Progenitor cell of endocrine pancreas (in vitro differentiated cells): ENCODE data around the gene DMAC2L. TPM values are rescaled to one million over a fixed set of nuclear protein-coding genes. Genes with fewer than 3 reads are reported as not detected.

Source experiments
- DNase-seq: peaks from one replicate; pipeline ENCODE4 v3.0.0; 2021; ENCODE audit warnings: low spot score; ENCODE audit not compliant: unreplicated experiment
- H3K27ac Mint-ChIP-seq: 2 replicates; pipeline ENCODE4 v1.8.0; 2021; ENCODE audit warnings: mild to moderate bottlenecking, moderate library complexity, mixed read lengths
- H3K27me3 Mint-ChIP-seq: 2 replicates; pipeline ENCODE4 v1.8.0; 2021; ENCODE audit warnings: mixed read lengths
- H3K36me3 Mint-ChIP-seq: 2 replicates; pipeline ENCODE4 v1.8.0; 2022; ENCODE audit warnings: mixed read lengths; ENCODE audit not compliant: insufficient read depth
- H3K4me1 Mint-ChIP-seq: 2 replicates; pipeline ENCODE4 v1.8.0; 2021; ENCODE audit warnings: low read depth, mixed read lengths
- H3K4me3 Mint-ChIP-seq: 2 replicates; pipeline ENCODE4 v1.8.0; 2021; ENCODE audit warnings: low read depth, mild to moderate bottlenecking, moderate library complexity, mixed read lengths
- H3K9me3 Mint-ChIP-seq: 2 replicates; pipeline ENCODE4 v1.8.0; 2021; ENCODE audit warnings: low read depth, mixed read lengths
- total RNA-seq: library from RNA; stranded (reverse); gene quantifications from 2 replicates; pipeline ENCODE4 v1.2.1, GENCODE V29; 2021
- TF ChIP-seq, protein P1 (sequence below): fragments of 200-600 bp; sonication (generic); IDR thresholded peaks from one replicate; pipeline ENCODE4 v1.5.0; 2021; ENCODE audit warnings: antibody characterized with exemption, mild to moderate bottlenecking; ENCODE audit not compliant: unreplicated experiment

Gene DMAC2L
- total RNA-seq, 1 donor from 2014 or later = 19.6 TPM

- Mint-ChIP-seq H3K4me3 (no peak overlapping the region), H3K27ac (no peak overlapping the region)
- no peak for DNase-seq
These were observed 9.0 kb downstream of the DMAC2L start for GRCh38 chr14:50321009-50321660.

GRCh38 chr14:50331596-50331995, 19.5 kb downstream of the DMAC2L start:
- peaks cover 2% of the 10 kb centered on the region for H3K36me3 Mint-ChIP-seq
- DNase-seq = no peak
- H3K4me1 Mint-ChIP-seq = peaks cover 11% of the 10 kb centered on the region

More at GRCh38 chr14:50321009-50321660, 9.0 kb downstream of the DMAC2L start:
- H3K9me3 Mint-ChIP-seq = peaks cover 7% of the 10 kb centered on the region
- TF ChIP-seq, protein P1, sequence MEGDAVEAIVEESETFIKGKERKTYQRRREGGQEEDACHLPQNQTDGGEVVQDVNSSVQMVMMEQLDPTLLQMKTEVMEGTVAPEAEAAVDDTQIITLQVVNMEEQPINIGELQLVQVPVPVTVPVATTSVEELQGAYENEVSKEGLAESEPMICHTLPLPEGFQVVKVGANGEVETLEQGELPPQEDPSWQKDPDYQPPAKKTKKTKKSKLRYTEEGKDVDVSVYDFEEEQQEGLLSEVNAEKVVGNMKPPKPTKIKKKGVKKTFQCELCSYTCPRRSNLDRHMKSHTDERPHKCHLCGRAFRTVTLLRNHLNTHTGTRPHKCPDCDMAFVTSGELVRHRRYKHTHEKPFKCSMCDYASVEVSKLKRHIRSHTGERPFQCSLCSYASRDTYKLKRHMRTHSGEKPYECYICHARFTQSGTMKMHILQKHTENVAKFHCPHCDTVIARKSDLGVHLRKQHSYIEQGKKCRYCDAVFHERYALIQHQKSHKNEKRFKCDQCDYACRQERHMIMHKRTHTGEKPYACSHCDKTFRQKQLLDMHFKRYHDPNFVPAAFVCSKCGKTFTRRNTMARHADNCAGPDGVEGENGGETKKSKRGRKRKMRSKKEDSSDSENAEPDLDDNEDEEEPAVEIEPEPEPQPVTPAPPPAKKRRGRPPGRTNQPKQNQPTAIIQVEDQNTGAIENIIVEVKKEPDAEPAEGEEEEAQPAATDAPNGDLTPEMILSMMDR = peak; percentile 91
- H3K36me3 Mint-ChIP-seq = peaks cover 15% of the 10 kb centered on the region
- H3K4me1 Mint-ChIP-seq = no peaks in the 10 kb centered on the region
- no peaks in the 10 kb centered on the region for H3K27me3 Mint-ChIP-seq

GRCh38 chr14:50333014-50333509, 20.9 kb downstream of the DMAC2L start:
- H3K4me1 Mint-ChIP-seq = peaks cover 11% of the 10 kb centered on the region
- H3K27ac Mint-ChIP-seq = peak overlapping the region; percentile 81
- TF ChIP-seq, protein P1 = no peak
- H3K4me3 Mint-ChIP-seq = no peak overlapping the region
- no peaks in the 10 kb centered on the region for H3K27me3 Mint-ChIP-seq
- peaks cover 2% of the 10 kb centered on the region for H3K36me3 Mint-ChIP-seq
- no peak for DNase-seq
- no peaks in the 10 kb centered on the region for H3K9me3 Mint-ChIP-seq

More at GRCh38 chr14:50331596-50331995, 19.5 kb downstream of the DMAC2L start:
- TF ChIP-seq, protein P1 = no peak
- Mint-ChIP-seq H3K9me3 (no peaks in the 10 kb centered on the region), H3K27ac (no peak overlapping the region), H3K4me3 (no peak overlapping the region), H3K27me3 (no peaks in the 10 kb centered on the region)

- no peak overlapping the region for H3K27ac Mint-ChIP-seq
- H3K36me3 Mint-ChIP-seq = peaks cover 2% of the 10 kb centered on the region
- no peak for DNase-seq
- peaks cover 19% of the 10 kb centered on the region for H3K4me1 Mint-ChIP-seq
- H3K27me3 Mint-ChIP-seq = no peaks in the 10 kb centered on the region
- no peak overlapping the region for H3K4me3 Mint-ChIP-seq
- H3K9me3 Mint-ChIP-seq = no peaks in the 10 kb centered on the region
- TF ChIP-seq, protein P1 = no peak
These were observed 22.1 kb downstream of the DMAC2L start for GRCh38 chr14:50334211-50334610.

DNA sequence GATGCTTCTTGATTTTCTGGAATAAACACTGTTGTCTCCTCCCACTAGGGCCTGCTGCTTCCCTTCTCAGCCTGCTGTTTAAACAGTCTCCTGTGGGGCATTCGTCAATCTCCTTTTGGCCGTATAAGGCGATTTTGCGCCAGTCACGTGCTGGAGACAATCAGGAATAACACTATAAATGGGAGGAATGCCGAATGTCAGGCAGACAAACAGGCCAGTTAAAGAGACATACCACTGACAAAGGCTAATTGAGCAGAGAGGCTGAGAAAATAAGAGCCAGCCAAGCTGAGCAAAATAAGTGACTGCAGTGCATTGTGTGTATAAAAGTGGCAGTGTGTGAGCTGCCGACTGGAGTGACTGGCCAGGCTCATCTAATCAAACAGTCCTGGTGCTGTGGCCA, 23.3 kb downstream of the DMAC2L start:
- H3K27ac Mint-ChIP-seq = peak overlapping the region; percentile 88
- no peak overlapping the region for H3K4me3 Mint-ChIP-seq
- TF ChIP-seq, protein P1 = no peak
- DNase-seq = no peak
- H3K27me3 Mint-ChIP-seq = no peaks in the 10 kb centered on the region
- H3K9me3 Mint-ChIP-seq = no peaks in the 10 kb centered on the region
- H3K36me3 Mint-ChIP-seq = no peaks in the 10 kb centered on the region
- H3K4me1 Mint-ChIP-seq = peaks cover 21% of the 10 kb centered on the region
